ENCODE measurements around the gene DPH2.

- TF ChIP-seq CTCF (IDR thresholded peaks at IDR 0.05) (no peak), POLR2A (IDR thresholded peaks at IDR 0.05) (no peak)
These were observed 16.9 kb downstream of the DPH2 start for GRCh38 chr1:43986712-43987111.

All from adrenal gland (tissue), 5 donors.